Fibroblast of lung (primary cell): Measurements from ENCODE around the gene SH3BP4. TPM values are rescaled to one million over a fixed set of nuclear protein-coding genes. Genes with fewer than 3 reads are reported as not detected.

ENCODE experiments used
- DNase-seq, 2 donors: peaks; one replicate each; pipeline versions ENCODE4 v3.0.0 to v3.0.0-alpha.2; 2010; ENCODE audit warnings: low read depth in 2 of 2
- H2AFZ ChIP-seq: 2 replicates; pipeline ENCODE4 v1.5.1; 2012; ENCODE audit warnings: low read length, control low read depth, inconsistent platforms
- H3K27ac ChIP-seq: 2 replicates; pipeline ENCODE4 v1.5.1; 2011; ENCODE audit warnings: low read length, control low read depth; ENCODE audit not compliant: insufficient read depth
- H3K27me3 ChIP-seq: 2 replicates; pipeline ENCODE4 v1.5.1; 2011; ENCODE audit warnings: mild to moderate bottlenecking, low read length; ENCODE audit not compliant: control insufficient read depth, insufficient read depth
- H3K36me3 ChIP-seq: 2 replicates; pipeline ENCODE4 v1.5.1; 2011; ENCODE audit warnings: low read length; ENCODE audit not compliant: control insufficient read depth, insufficient read depth
- H3K4me1 ChIP-seq: 2 replicates; pipeline ENCODE4 v1.5.1; 2011; ENCODE audit warnings: low read length; ENCODE audit not compliant: control insufficient read depth, insufficient read depth; ENCODE audit errors: extremely low read depth
- H3K4me2 ChIP-seq: 2 replicates; pipeline ENCODE4 v1.5.1; 2011; ENCODE audit warnings: low read length, control low read depth; ENCODE audit not compliant: insufficient read depth; ENCODE audit errors: extremely low read depth
- H3K4me3 ChIP-seq, 4 experiments: fragments of 200-600 bp in 1 of 4; sonication (generic) in 1 of 4; replicated peaks in 1 of 4; 2 replicates each; pipeline ENCODE4 v1.5.1; 2011 to 2016; ENCODE audit warnings: low read length in 4 of 4, low read depth in 3 of 4, mild to moderate bottlenecking in 3 of 4, control low read depth in 2 of 4, inconsistent platforms in 1 of 4, mixed read lengths in 1 of 4; ENCODE audit not compliant: insufficient read depth in 1 of 4; ENCODE audit errors: control extremely low read depth in 1 of 4
- H3K79me2 ChIP-seq: 2 replicates; pipeline ENCODE4 v1.5.1; 2012; ENCODE audit warnings: mild to moderate bottlenecking, low read length, inconsistent platforms; ENCODE audit not compliant: control insufficient read depth, insufficient read depth
- H3K9ac ChIP-seq: 2 replicates; pipeline ENCODE4 v1.5.1; 2011; ENCODE audit warnings: mild to moderate bottlenecking, low read length, control low read depth; ENCODE audit not compliant: insufficient read depth
- H3K9me3 ChIP-seq: 2 replicates; pipeline ENCODE4 v1.5.1; 2012; ENCODE audit warnings: low read depth, low read length; ENCODE audit not compliant: control insufficient read depth, insufficient read depth
- H4K20me1 ChIP-seq: 2 replicates; pipeline ENCODE4 v1.5.1; 2011; ENCODE audit warnings: low read length; ENCODE audit not compliant: control insufficient read depth, insufficient read depth; ENCODE audit errors: extremely low read depth
- CTCF ChIP-seq, 2 donors: IDR thresholded peaks in 1 of 2; conservative IDR thresholded peaks in 1 of 2; 1 replicate in 1 of 2; 2 replicates in 1 of 2; pipeline ENCODE4 v1.5.1; 2011 to 2012; ENCODE audit warnings: low read length in 2 of 2, control low read depth in 1 of 2, inconsistent platforms in 1 of 2, low read depth in 1 of 2, mild to moderate bottlenecking in 1 of 2
- EZH2 ChIP-seq: IDR thresholded peaks from 2 replicates; pipeline ENCODE4 v1.5.1; 2012; ENCODE audit warnings: low read length, control low read depth, mild to moderate bottlenecking; ENCODE audit errors: missing control alignments
- polyA plus RNA-seq, 2 donors: library from polyadenylated mRNA; depleted of rRNA in 1 of 2; stranded (reverse) in 1 of 2; unstranded in 1 of 2; fragments of >200 nt; gene quantifications; 2 replicates each; pipeline ENCODE4 v1.2.1, GENCODE V29; 2011 to 2012; ENCODE audit warnings: missing spikeins in 1 of 2
- total RNA-seq: library from RNA; depleted of rRNA; stranded (reverse); fragments of >200 nt; gene quantifications from 2 replicates; pipeline ENCODE4 v1.2.1, GENCODE V29; 2014

SH3BP4 gene
- total and polyA plus RNA-seq, 2 donors (not counting 1 experiment from before 2014, with no cell fraction given), result 74.8 to 86.6 TPM

- H3K27ac ChIP-seq, result no peak overlapping the region
- H3K4me2 ChIP-seq, result no peak overlapping the region
- H3K9ac ChIP-seq, result no peak overlapping the region
- H3K4me1 ChIP-seq, result no peaks in the 10 kb centered on the region
- peaks cover 80% of the 10 kb centered on the region for H3K79me2 ChIP-seq
- no peak for DNase-seq
- TF ChIP-seq EZH2, result no peak
- TF ChIP-seq CTCF (conservative IDR thresholded peaks at IDR 0.05 in 1 of 2, IDR thresholded peaks at IDR 0.05 in 1 of 2; ENCODE audit: low read depth in 1 of 2, low read length in 2 of 2), result no peak
- H3K27me3 ChIP-seq, result no peaks in the 10 kb centered on the region
- H3K9me3 ChIP-seq, result no peaks in the 10 kb centered on the region
- H3K36me3 ChIP-seq, result peaks cover 52% of the 10 kb centered on the region
- no peak overlapping the region for H3K4me3 ChIP-seq
- H4K20me1 ChIP-seq, result no peaks in the 10 kb centered on the region
- H2AFZ ChIP-seq, result no peak overlapping the region
These were observed 89.6 kb downstream of the SH3BP4 start for GRCh38 chr2:235041221-235041917.

- H3K36me3 ChIP-seq, result peaks cover 53% of the 10 kb centered on the region
These were observed 90.2 kb downstream of the SH3BP4 start for GRCh38 chr2:235041918-235042575.

More at GRCh38 chr2:235041918-235042575, 90.2 kb downstream of the SH3BP4 start:
- DNase-seq, result no peak
- Histone ChIP-seq H3K9me3 (no peaks in the 10 kb centered on the region), H4K20me1 (no peaks in the 10 kb centered on the region), H3K27ac (no peak overlapping the region), H3K4me3 (no peak overlapping the region), H3K79me2 (peaks cover 83% of the 10 kb centered on the region), H3K4me1 (no peaks in the 10 kb centered on the region), H2AFZ (no peak overlapping the region), H3K9ac (no peak overlapping the region), H3K27me3 (no peaks in the 10 kb centered on the region), H3K4me2 (no peak overlapping the region)
- TF ChIP-seq CTCF (conservative IDR thresholded peaks at IDR 0.05 in 1 of 2, IDR thresholded peaks at IDR 0.05 in 1 of 2; ENCODE audit: low read depth in 1 of 2, low read length in 2 of 2) (no peak), EZH2 (no peak)
